Fibroblast of the aortic adventitia (primary cell): ENCODE results near the gene SAMD3. TPM values are rescaled to one million over a fixed set of nuclear protein-coding genes. Genes with fewer than 3 reads are reported as not detected.

ENCODE experiments used
- DNase-seq: peaks from one replicate; pipeline ENCODE4 v3.0.0-alpha.2; 2010; ENCODE audit warnings: low read depth
- H3K4me3 ChIP-seq: 2 replicates; pipeline ENCODE4 v1.5.1; 2011; ENCODE audit warnings: low read depth, mild to moderate bottlenecking, control low read depth, low read length, moderate library complexity
- CTCF ChIP-seq: IDR thresholded peaks from 2 replicates; pipeline ENCODE4 v1.5.1; 2011; ENCODE audit warnings: mild to moderate bottlenecking, low read length, control low read depth, inconsistent platforms; ENCODE audit not compliant: insufficient read depth
- total RNA-seq: library from RNA; depleted of rRNA; stranded (reverse); fragments of >200 nt; gene quantifications from 2 replicates; pipeline ENCODE4 v1.2.3, GENCODE V29; 2012; ENCODE audit warnings: low replicate concordance

SAMD3 gene
- total RNA-seq, 1 donor = 9.1 TPM

DNA sequence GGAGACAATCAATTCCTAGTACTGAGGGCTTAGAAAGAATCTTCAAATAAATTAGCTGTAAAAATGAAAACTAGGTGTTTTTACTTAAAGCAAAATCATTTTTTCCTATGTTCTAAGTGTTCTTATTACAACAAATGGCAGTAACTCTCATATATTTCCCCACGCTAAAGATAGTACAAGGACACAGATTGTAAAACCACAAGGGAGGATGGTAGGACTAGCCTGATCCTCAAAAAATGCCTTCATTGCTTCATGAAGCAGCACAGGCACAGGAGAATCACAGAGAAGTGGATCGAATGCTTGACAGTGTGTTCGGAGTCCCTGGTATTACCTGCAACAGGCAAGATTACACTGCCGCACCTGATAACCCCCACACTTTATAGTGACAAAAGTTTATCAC lies 58.5 kb downstream of the SAMD3 start:
- no peak for TF ChIP-seq CTCF
- H3K4me3 ChIP-seq = no peak overlapping the region
- no peak for DNase-seq

GRCh38 chr6:130163266-130163665 lies 59.5 kb downstream of the SAMD3 start:
- no peak for DNase-seq
- TF ChIP-seq CTCF = no peak
- H3K4me3 ChIP-seq = no peak overlapping the region

DNA sequence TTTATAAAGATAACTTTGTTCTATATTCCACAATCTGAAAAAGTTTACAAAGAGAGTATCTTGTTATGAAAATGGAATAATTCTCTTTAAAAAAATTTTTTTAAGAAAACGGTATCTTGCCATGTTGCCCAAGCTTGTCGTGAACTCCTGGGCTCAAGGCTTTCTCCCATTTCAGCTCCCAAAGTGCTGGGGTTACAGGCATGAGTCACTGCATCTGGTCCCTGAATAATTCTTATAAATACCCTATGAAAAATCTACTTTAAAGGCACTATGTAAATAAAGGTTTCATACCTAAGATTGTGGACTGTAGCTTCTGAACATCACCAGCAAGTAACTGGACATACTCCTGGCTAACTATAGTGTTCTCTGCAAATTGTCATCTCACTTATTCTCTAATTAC lies 60.3 kb downstream of the SAMD3 start:
- no peak overlapping the region for H3K4me3 ChIP-seq
- TF ChIP-seq CTCF = no peak
- DNase-seq = no peak

DNA sequence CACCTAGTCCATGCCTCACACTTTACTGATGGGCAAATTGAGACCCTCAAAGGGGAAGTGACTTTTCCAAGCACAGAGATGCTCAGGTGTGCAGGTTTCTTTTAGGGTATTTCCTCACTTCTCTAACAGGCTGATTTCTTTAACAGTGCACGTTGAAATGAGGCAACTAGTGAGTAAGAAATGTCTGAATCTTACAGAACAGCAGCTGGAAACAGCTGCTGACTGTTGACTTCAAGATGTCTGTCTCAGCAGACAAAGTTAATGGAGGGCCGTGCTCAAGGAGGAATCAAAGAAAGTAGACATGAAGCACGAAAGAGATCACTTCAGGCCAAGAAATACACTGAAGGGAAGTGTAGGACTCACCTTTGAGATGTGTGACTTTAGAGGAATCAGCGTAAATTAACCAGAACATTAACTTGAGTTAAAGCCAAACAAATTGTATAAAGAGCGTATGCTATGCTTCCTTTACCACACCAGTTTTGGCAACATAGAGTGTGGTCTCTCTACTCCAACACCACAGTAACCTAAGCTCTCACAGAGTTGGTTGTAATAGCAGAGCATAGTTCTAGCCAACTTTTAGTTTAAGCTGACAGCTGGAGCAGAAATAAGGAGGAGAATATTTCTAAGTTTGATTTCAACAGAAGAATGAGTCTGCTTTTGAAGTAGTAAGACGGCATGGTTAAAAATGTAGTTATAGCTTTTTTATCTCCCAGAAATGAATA lies 60.9 kb downstream of the SAMD3 start:
- TF ChIP-seq CTCF = no peak
- H3K4me3 ChIP-seq = no peak overlapping the region
- DNase-seq = peak; percentile 50

DNA sequence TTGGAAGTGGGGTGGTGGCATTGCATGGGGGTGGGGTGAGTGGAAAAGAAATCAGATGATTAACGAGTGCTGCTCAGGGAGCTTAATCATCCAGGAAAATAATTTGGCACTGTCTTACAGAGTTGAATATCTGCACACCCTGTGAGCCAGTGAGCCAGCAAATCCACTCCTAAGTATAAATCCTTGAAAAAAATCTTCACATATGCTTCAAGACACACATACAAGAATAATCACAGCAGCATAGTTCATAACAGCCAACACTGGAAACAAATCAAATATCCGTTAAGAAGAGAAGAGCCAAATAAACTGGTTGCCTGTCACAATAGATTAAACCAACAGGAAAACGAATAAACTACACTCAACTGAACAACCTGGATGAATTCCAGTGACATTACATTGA lies 62.8 kb downstream of the SAMD3 start:
- peak; percentile 34 for DNase-seq
- no peak overlapping the region for H3K4me3 ChIP-seq
- no peak for TF ChIP-seq CTCF

DNA sequence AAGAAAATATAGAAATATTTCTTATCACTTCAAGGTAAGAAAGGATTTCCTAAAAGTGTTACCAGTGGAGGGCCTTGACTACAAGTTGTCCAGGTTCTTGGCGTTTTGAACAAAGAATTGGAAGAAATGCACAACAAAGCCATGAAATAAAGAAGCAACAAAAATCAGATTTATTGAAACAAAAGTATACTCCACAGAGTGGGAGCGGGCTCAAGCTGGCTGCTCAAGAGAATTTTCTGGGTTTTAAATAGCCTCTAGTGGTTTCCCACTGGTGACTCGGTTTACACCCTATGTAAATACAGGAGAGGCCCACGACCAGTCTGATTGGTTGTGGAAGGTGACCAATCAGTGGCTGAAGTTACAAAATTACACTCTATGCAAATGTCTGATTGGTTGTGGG lies 64.2 kb downstream of the SAMD3 start:
- no peak for DNase-seq
- no peak overlapping the region for H3K4me3 ChIP-seq
- TF ChIP-seq CTCF = no peak

DNA sequence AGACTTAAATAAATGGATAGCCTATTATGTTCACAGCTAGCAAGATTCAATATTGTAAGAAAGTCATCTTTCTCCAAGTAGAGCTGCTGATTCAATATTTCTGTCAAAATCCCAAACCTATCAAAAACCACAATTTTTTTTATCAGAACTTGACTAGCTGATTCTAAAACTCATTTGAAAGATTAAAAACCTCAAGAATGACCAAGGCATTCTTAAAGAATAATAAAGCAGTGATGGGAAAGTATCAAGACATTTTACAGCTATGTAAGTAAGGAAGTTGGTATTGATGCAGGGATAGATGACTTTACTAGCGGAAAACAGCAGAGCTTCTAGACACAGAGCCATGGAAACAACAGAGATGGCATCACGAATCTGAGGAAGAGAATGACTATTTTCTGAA lies 64.7 kb downstream of the SAMD3 start:
- H3K4me3 ChIP-seq = no peak overlapping the region

More for the DNA sequence above, 64.7 kb downstream of the SAMD3 start:
- TF ChIP-seq CTCF = no peak
- DNase-seq = peak; percentile 37
